ENCODE measurements around the gene STS.

Gene STS

GRCh38 chrX:7179446-7179845 is 31.9 kb downstream of the STS start:
- DNase-seq (ENCODE audit: low spot score): no peak

- no peak for DNase-seq (ENCODE audit: low spot score)
These were observed 37.3 kb downstream of the STS start for GRCh38 chrX:7184816-7185215.

- DNase-seq (ENCODE audit: low spot score): no peak
These were observed 41.2 kb downstream of the STS start for GRCh38 chrX:7188672-7189071.

GRCh38 chrX:7190157-7190556 is 42.6 kb downstream of the STS start:
- DNase-seq (ENCODE audit: low spot score): no peak

GRCh38 chrX:7191681-7192110 is 44.2 kb downstream of the STS start:
- no peak for DNase-seq (ENCODE audit: low spot score)

GRCh38 chrX:7192871-7193270 is 45.4 kb downstream of the STS start:
- no peak for DNase-seq (ENCODE audit: low spot score)

GRCh38 chrX:7194606-7195005 is 47.1 kb downstream of the STS start:
- DNase-seq (ENCODE audit: low spot score): no peak

Measured in SW480 (cell line).